Activated CD4-positive, alpha-beta T cell treated with anti-CD3 and anti-CD28 coated beads for 48 hours (primary cell): ENCODE measurements around the gene ULK3.
"Not testable (repeated sequence)": the region's sequence is repeated elsewhere in the genome, so short reads cannot be mapped to it uniquely, and the experiment has no call there.

Experiments used
- DNase-seq: peaks from one replicate; pipeline ENCODE4 v3.0.0-alpha.2; 2020

ULK3 gene, protein sequence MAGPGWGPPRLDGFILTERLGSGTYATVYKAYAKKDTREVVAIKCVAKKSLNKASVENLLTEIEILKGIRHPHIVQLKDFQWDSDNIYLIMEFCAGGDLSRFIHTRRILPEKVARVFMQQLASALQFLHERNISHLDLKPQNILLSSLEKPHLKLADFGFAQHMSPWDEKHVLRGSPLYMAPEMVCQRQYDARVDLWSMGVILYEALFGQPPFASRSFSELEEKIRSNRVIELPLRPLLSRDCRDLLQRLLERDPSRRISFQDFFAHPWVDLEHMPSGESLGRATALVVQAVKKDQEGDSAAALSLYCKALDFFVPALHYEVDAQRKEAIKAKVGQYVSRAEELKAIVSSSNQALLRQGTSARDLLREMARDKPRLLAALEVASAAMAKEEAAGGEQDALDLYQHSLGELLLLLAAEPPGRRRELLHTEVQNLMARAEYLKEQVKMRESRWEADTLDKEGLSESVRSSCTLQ

DNA sequence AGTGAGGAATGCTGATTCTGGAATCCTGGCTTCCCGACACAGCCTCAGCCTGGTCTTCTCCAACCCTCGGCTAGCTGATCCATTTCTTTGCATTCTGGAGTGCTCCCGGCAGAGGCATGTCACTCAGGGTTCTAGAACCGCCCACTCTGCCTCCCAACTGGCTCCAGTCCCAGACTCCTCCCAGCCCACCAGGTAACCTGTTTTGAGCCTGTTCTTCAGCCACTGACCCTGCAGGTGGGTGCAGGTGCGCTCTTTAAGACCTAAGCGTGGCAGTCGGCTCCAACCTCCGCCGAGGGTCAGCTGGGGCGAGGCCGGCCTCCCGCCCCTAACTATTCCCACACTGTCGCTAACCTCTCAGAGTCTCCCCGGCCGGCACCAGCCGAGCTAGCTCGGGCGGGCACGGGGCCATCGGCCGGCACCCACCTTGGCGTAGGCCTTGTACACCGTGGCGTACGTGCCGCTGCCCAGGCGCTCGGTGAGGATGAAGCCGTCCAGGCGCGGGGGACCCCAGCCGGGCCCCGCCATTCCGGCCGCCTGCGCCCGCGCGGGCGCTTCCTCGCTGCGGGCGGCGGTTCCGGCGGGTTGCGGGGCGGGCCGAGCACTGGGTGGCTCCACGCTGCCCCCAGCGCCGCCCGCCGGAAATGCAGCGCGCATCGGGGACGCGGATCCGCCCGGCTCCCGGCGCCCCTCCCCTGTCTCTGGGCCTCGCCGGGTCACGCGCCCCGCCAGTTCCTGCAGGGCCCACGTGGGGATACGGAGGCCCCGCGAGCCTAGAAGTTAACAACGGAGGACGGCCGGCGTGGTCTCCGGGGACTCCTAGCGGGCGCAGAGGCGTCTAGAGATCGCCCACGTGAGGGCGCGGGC is at the start of gene ULK3:
Gene ULK3, minus strand, starts transcription at position 576 of the 864 bp plus-strand sequence. Its CDS starts 51 bp downstream, at position 525.
- peak; percentile 95 for DNase-seq

DNA sequence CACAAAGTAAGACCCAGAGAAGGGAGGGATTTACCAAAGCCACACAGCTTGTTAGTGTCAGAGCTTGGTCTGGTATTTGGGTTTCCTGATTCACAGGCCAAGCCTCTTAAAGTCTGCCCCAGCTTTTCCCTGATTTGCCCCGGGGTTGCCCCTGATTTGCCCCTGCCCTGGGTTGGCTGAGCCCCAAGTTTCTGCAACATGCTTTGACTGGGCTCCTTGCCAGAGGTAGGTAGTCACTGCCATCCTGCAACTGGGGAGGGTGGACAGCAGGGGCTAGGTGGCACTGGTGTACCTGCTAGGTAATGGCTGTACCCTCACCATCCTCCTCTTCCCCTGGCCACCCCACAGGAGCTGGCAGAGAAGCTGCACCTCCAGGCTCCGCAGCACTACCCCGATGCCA is 49.4 kb upstream of the ULK3 start:
- no peak for DNase-seq

DNA sequence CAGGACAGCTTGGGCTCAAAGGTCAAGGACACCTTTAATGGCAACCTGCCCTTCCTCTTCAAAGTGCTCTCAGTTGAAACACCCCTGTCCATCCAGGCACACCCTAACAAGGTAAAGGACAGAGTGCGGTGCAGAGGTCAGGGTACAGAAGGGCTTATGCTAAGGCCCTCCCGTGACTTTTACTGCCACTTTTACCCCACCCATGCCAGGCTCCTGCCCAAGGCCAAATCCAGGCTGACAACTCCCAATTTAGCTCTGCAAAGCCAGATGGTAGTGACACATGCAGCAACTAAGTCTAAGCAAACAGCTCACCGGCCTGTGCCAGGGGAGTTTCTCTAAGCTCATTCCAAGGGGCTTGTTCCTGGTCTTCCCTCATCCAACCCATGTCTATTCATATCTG is 48.5 kb upstream of the ULK3 start:
- DNase-seq: no peak

DNA sequence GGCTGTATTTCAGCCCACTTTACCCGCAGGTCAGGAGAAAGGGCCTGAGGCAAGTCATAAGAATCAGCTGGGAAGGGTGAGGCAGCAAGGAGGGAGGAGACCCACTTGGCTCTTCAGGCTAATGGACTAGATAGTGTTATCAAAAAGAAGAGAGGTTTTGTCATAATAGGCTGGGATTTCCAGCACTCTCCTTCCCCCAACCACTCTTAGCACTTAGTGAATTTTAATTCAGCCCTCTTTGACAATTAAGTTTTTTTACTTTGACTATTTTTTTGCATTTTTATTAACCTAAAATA is 47.7 kb upstream of the ULK3 start:
- DNase-seq: no peak

DNA sequence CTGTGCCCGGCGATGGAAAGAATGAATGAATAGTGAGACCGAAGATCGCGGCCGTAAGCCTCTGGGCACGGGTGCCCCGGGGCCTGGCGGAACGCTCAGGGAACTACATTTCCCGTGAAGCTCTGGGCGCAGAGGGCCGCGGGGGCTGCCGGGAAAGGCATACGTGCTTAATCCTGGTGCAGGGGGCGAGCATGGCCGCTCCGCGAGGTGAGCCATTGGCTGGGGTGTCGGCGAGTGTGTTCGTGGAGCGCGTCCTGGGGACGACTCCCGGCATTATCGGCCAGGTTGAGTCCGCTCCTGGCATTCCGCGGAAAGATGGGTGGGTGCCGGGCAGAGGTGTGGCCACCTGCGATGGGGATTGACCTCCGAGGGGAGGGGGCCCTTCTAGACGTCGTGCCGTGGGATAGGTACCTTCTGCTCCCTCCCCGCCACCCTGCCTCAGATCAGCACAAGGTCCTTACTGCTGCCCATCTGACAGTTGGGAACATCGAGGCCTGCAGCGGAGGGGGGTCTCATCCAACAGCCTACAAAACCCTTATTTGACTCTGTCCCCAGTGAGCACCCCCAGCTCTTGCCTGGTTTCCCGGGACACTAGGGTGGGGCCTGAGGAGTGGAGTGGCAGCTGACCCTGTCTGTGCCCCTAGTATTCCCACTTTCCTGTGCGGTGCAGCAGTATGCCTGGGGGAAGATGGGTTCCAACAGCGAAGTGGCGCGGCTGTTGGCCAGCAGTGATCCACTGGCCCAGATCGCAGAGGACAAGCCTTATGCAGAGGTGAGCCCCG is 47.1 kb upstream of the ULK3 start, which contains the start of gene MPI:
Gene MPI, plus strand, starts transcription at position 160 of the 782 bp plus-strand sequence. Its CDS starts 32 bp downstream, at position 192.
- DNase-seq: peak; percentile 94

DNA sequence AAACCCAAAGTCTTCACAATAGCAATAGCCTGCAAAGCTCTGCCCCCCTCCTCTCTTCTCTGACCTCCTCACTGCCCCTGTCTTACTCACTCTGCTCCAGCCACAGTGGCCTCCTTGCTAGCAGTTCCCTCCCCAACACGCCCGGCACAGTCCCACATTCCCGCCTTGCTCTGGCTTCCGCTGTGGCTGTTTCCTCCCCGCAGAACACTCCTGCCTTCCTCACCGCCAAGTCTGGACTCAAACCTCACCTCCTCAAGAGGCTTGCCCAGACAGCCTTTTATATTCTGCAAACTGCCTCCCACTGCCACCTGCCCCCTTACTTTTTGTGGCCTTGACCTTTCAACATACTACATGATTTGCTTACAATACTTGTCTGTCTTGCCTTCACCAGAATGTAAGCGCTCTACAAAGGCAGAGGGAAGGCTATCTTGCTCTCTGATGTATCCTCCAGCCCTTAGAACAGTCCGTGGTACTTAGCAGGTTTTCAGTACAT is 46.5 kb upstream of the ULK3 start:
- peak; percentile 26 for DNase-seq

DNA sequence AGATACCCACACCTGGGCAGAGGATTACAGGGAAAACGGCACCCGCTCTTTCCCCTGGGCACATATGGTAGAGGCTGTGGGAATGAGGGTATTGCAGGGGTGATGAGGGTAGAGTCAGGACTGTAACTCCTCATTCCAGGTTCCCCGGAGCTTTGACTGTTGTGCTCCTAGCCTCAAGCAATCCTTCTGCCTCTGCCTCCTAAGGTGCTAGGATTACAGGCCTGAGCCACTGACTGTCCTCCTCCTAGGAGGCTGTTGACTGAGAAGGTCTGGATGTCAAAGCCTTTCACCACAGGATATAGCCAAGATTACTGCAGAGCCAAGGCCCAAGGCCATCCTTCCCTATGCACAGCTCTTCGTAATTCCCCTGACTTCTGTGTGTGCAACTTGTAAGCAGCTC is 45.8 kb upstream of the ULK3 start:
- DNase-seq: no peak

DNA sequence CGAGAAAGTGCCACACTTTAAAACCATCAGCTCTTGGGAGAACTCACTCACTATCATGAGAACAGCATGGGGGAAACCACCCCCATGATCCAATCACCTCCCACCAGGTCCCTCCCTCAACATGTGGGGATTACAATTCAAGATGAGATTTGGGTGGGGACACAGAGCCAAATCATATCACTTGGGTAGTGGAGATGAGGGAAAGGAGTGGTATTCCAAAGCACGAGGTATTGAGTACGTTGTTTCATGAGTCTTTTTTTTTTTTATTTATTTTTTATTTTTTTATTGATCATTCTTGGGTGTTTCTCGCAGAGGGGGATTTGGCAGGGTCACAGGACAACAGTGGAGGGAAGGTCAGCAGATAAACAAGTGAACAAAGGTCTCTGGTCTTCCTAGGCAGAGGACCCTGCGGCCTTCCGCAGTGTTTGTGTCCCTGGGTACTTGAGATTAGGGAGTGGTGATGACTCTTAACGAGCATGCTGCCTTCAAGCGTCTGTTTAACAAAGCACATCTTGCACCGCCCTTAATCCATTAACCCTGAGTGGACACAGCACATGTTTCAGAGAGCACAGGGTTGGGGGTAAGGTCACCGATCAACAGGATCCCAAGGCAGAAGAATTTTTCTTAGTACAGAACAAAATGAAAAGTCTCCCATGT is 44.7 kb upstream of the ULK3 start:
- not testable (repeated sequence) for DNase-seq

DNA sequence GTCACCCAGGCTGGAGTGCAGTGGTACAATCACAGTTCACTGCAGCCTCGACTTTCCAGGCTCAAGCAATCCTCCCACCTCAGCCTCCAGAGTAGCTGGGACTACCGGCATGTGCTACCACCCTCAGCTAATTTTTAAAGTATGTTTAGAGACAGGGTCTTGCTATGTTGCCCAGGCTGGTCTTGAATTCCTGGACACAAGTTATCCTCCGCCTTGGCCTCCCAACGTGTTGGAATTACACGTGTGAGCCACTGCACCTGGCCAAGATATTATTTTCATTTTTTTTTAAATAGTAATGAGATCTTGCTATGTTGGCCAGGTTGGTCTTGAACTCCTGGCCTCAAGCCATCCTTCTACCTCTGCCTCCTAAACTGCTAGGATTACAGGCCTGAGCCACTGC is 42.5 kb upstream of the ULK3 start:
- DNase-seq: no peak

DNA sequence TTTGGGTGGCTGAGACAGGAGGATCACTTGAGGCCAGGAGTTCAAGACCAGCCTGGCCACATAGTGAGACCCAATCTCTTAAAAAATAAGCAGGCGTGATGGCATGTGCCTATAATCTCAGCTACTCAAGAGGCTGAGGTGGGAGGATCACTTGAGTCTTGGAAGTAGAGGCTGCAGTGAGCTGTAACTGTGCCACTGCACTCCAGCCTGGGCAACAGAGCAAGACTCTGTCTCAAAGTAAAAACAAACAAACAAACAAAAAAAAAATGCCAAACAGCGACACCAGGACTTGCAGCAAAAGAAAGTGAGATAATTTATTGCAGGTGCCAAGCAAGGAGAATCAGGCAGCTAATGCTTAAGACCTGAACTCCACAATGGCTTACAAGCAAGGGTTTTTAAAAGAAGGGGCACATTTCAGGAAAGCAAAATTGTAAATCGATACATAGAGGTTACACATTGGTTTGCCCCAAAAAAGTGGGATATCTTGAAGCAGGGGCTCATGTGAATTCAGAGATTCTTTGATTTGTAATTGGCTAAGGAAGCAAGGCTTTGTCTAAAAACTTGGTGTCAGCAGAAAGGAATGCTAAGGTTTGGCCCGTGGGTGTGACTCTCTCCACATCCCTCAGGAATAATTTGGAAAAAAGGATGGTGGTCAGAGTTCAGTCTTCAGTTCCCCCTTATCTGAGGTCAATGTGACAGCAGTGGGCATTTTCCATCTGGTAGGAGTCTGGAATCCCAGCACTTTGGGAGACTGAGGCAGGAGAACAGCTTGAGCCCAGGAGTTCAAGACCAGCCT is 41.7 kb upstream of the ULK3 start:
- no peak for DNase-seq

DNA sequence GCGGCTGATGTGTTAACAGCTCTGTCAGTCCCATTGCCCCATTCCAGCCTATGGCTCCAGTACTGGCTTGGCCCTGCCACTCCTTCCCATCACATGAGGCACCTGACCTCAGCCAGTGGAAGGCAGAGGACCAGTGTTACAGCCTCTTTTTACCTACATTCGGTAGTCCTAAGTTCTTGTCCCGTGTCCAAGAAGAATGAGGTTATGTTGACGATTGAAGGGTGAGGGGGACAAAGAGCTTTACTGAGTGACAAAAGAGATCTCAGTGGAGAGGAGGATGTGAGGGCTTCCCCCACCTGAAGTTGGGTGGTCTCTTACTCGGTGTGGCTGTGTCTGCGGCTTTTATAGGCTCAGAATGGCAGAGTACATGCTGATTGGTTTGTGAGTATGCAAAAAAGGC is 39.6 kb upstream of the ULK3 start:
- DNase-seq: no peak

DNA sequence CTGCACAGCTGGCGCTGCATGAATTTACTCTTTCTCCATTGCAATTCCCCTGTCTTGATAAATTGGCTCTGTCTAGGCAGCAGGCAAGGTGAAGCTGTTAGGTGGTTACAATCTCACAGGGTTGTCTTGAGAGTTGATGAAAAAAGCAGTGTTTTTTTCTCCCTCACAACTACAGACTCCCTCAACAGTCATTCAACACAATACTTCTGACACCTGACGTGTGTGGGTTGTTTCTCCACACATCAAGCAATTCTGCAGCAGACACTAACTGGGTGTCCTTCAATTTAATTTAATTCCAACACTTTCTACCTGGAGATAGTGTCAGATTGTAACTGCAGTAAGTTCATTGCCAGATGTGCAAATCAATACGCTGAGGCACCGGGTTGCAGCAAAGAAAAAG is 35.3 kb upstream of the ULK3 start:
- no peak for DNase-seq

DNA sequence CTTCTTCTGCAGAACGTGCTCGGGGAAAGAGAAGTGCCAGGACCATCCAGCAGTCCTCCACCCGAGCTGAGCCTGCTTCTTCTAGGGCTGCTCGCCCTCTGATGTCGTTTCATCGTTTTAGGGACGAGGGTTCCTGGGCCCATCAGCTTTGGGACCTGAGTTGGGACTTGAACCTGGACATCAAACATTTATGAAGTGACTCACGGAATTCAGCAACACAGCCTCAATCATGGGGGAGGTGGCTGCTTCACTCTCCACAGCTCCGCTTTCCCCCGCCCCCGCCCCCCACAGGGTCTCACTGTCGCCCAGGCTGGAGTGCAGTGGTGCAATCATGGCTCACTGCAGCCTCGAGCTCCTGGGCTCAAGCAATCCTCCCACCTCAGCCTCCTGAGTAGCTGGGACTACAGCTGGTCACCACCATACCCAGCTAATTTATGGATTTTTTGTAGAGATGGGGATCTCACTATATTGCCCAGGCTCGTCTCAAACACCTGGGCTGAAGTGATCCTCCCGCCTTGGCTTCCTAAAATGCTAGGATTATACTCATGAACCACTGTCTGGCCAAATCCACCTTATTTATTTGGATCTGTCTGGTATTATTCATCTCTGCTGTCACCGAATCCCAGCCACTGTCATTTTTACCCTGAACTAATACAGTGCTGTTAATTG is 30.9 kb upstream of the ULK3 start:
- DNase-seq: peak; percentile 26

DNA sequence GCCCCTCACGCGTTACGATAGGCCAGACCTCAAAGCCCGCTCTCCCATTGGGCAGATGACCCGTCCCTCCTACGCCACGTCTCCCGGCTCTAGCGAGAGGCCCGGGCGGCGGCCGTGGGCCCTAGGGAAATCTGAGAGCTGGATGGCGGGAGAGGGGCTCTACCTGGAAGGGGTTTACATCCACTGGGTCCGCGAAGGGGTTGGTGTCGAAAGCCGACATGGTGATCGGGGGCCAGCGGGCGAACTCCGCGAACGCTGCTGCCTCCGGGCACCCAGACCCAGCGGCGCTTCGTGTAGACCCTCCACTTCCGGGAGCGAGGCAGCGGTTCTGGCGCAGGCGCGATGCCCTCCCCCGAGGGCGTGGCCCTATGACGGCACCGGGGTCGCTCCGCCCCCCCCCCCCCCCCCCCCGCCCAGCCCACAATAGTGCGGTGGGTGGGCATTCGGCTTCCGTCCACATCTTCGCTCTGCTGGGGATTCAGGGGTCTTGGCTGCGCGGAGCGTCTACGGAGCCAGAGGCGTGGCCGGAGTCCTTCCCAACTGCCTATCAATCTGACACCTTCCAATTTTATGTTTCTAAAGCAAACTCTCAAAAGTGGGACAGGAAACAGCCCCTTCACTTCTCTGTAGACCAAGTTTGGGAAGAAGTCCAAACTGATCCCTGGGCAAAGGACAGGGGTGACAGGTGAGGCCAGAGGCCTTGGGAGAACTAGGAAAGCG is 30.2 kb upstream of the ULK3 start, which contains the start of gene SCAMP2:
Gene SCAMP2, minus strand, starts transcription at position 330 of the 720 bp plus-strand sequence. Its CDS starts 110 bp downstream, at position 220.
- peak; percentile 93 for DNase-seq

DNA sequence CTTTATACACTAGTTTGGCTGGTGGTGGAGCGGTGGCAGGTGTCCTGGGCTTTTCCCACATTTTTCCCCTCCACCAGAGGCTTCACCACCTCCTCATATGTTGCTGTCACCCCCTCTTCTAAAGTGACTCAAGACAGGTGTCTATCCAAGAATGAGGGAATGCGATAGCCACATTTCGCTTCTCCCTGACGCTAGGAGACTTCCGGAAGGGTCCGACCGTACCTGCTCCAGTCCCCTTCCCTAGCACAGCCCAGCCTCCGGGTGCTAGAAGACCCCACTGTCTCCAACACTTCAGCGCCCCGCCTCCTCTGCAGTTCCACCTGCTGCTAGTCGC is 29.7 kb upstream of the ULK3 start:
- no peak for DNase-seq

DNA sequence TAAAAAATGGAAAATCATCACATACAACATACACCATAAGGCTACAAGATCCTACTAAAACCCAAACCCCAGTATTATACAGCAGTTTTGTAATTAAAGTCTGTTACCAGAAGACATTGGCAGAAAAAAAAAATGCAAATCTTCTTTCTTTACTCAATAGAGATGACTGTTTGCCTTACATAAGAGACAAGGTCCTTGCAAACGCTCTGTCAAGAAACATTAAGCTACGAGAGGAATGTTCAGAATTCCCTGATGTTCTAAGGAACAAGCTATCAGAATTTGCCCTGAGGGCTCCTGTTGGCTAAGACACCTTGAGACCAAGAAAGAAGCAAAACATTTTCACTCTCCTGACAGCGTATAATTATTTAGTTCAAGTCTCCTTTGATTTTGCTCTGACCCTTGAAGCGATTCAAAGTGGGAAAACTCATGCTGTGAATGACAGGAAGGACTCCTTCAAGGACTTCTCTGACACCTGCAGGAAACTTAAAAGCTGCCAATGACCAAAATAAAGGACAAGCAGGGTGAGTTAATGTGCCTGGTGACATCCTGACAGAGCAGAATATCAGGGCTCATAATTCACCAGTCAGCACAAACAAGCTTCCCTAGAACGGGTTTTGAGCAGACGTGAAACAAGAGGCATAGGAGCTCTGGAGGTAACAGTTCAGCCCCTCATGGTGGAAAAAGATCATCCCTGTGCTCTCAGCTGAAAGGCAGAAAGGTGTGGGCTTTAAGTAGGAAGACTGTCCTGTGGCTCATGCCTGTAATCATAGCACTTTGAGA is 27.7 kb upstream of the ULK3 start:
- DNase-seq: no peak

DNA sequence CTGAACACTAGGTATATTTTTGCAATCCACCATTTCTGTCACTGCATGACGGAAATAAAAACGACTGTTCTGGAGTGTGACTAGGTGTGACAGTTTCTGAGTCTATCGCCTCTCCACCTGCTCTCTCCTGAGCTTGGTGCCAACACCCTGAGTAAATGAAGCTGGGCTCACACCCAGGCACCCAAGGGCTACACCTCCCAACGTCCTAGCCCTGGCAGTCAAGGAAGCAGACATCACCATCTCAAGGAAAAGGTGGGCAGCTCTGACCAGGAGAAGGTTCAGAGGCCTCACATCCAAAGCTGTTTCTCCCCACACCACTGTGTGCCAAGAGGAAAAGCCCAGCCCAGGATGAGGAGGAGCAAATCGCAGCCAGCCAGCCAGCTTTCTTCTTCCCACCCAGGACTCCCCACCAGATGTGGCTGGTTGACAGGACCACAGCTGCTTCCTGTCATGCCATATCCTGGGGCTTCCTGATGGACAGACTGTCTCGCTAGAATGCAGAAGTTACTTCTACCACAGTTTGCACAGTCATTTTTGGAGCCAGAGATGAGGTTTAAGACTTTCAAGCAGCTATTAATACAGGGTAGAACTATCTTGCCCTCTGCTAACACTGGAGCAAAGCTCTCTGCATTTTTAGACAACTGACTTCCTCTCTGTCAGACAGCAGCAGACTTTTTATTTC is 26.9 kb upstream of the ULK3 start:
- peak; percentile 58 for DNase-seq

DNA sequence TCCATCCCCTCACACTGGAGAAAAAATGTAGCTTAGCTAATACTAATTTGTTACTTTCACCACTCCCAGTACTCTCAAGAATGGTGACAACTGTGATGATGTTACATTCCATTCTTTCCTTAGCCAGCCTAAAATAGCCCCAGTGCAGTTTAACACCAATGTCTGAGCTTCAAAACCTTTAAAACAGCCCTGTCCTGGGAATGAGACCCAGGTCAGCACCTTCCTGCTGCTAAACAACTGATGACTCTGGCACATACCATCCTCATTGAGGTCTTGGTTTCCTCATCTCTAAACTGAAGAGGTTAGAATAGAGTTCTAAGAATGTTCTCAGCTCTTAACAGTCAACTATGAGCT is 26.4 kb upstream of the ULK3 start:
- DNase-seq: no peak

DNA sequence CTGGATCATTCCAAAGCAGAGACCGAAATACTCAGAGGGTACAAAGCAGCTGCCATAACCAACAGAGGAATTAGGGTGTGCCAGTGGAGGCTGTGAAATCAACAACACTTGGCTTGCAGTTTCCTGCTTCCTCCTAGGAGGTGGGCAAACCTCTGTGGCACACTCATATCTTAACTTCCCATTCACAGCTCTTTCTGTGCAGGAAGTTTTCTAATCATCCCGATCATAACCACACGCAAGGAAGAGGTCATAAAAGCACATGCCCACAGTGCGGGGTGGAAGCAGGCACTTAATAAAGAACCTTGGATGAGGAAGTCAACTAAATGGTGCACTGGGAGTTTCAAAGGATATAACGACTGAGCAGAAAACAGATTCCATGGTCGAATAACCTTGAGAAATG is 25.1 kb upstream of the ULK3 start:
- no peak for DNase-seq
